NB4 (cell line): Measurements from ENCODE around the gene MACROD2.

Source experiments
- CTCF ChIP-seq: IDR thresholded peaks from one replicate; pipeline ENCODE4 v1.5.1; 2012; ENCODE audit warnings: low read depth, low read length
- MYC ChIP-seq: IDR thresholded peaks from 2 replicates; pipeline ENCODE4 v1.6.1; 2011; ENCODE audit warnings: low read depth, low read length
- POLR2A ChIP-seq: IDR thresholded peaks from 2 replicates; pipeline ENCODE4 v1.6.1; 2011; ENCODE audit warnings: mild to moderate bottlenecking; ENCODE audit not compliant: insufficient read length; ENCODE audit errors: extremely low read depth
- TF ChIP-seq, protein P1 (sequence below): IDR thresholded peaks from 2 replicates; pipeline ENCODE4 v1.6.1; 2011; ENCODE audit warnings: low read depth, low read length

DNA sequence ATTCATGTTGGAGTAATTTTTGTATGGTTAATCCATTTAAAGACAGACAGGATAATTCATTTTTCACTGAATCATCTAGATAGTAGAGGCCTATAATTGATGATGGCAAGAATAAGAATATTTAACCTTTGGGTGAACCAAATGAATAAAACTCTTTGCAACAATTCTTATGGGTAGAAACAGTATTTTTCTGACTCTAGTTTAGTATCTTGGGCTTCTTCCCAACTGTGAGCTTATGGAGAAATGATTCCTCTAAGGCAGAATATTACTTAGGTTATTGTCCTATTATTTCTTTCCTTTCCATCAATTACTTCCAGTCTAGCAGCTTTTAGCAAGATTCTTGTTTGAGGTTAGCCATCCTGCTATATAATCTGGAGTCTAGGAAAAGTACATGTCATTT is 1077.0 kb downstream of the MACROD2 start:
- TF ChIP-seq, protein P1, sequence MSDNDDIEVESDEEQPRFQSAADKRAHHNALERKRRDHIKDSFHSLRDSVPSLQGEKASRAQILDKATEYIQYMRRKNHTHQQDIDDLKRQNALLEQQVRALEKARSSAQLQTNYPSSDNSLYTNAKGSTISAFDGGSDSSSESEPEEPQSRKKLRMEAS: no peak
- TF ChIP-seq POLR2A: no peak
- TF ChIP-seq CTCF: no peak
- TF ChIP-seq MYC: no peak
